Caco-2 (cell line): ENCODE results near the gene ZBTB16. TPM values are rescaled to one million over a fixed set of nuclear protein-coding genes. Genes with fewer than 3 reads are reported as not detected.

Experiments used
- BruUV-seq: library from RNA; stranded (reverse); fragments of 400-500 nt; replicated peaks from 2 replicates; lab custom pipeline; 2021; lab: Mats Ljungman, UMichigan
- CTCF ChIA-PET: fragments of 300-600 bp; sonication (Branson Sonifier 250); formaldehyde crosslinking; loops from one replicate; lab custom pipeline; 2022; ENCODE audit warnings: antibody characterized with exemption; lab: Charles Lee
- POLR2A ChIA-PET: fragments of 300-600 bp; sonication (Branson Sonifier 250); formaldehyde crosslinking; loops from one replicate; lab custom pipeline; 2022; ENCODE audit warnings: antibody characterized with exemption; lab: Charles Lee
- DNase-seq, 2 experiments: peaks; one replicate each; pipeline versions ENCODE4 v3.0.0 to v3.0.0-alpha.2; 2020 to 2022
- H3K27me3 ChIP-seq: replicated peaks from 2 replicates; pipeline ENCODE4 v1.6.0; 2011; ENCODE audit warnings: low read length; ENCODE audit not compliant: control insufficient read depth, insufficient read depth
- H3K36me3 ChIP-seq: 2 replicates; pipeline ENCODE4 v1.5.1; 2011; ENCODE audit warnings: low read length; ENCODE audit not compliant: control insufficient read depth, insufficient read depth
- H3K4me1 ChIP-seq: fragments of 250-450 bp; sonication (Bioruptor Pico); 2 replicates; pipeline ENCODE4 v1.5.1; 2020; ENCODE audit warnings: mild to moderate bottlenecking
- H3K4me3 ChIP-seq: 2 replicates; pipeline ENCODE4 v1.5.1; 2011; ENCODE audit warnings: low read depth, mild to moderate bottlenecking, control low read depth, low read length
- H3K9me3 ChIP-seq: fragments of 250-450 bp; sonication (Bioruptor Pico); 2 replicates; pipeline ENCODE4 v1.5.1; 2020; ENCODE audit warnings: mild to moderate bottlenecking, moderate library complexity
- H3K27ac Mint-ChIP-seq: one replicate; pipeline ENCODE4 v1.8.0; 2022; ENCODE audit warnings: mixed read lengths; ENCODE audit not compliant: unreplicated experiment
- H3K27me3 Mint-ChIP-seq: one replicate; pipeline ENCODE4 v1.8.0; 2022; ENCODE audit warnings: mixed read lengths; ENCODE audit not compliant: insufficient read depth, unreplicated experiment
- H3K36me3 Mint-ChIP-seq: one replicate; pipeline ENCODE4 v1.8.0; 2022; ENCODE audit warnings: mild to moderate bottlenecking, mixed read lengths; ENCODE audit not compliant: insufficient read depth, unreplicated experiment
- H3K4me1 Mint-ChIP-seq: one replicate; pipeline ENCODE4 v1.8.0; 2022; ENCODE audit warnings: low read depth, mixed read lengths; ENCODE audit not compliant: unreplicated experiment
- H3K4me3 Mint-ChIP-seq: one replicate; pipeline ENCODE4 v1.8.0; 2022; ENCODE audit warnings: mild to moderate bottlenecking, moderate library complexity, mixed read lengths; ENCODE audit not compliant: unreplicated experiment
- H3K9me3 Mint-ChIP-seq: one replicate; pipeline ENCODE4 v1.8.0; 2022; ENCODE audit warnings: mixed read lengths; ENCODE audit not compliant: unreplicated experiment
- intact Hi-C: fragments of 100-400 bp; cut with micrococcal nuclease; formaldehyde crosslinking; loops from one replicate; pipeline ENCODE4 v1.10.0; 2022; ENCODE audit not compliant: unreplicated experiment
- total RNA-seq: library from RNA; stranded (reverse); gene quantifications from 2 replicates; pipeline ENCODE4 v1.2.3, GENCODE V29; 2022
- TF ChIP-seq, protein P1 (sequence below), 2 experiments: fragments of 200-600 bp in 1 of 2; IDR thresholded peaks; 1 replicate in 1 of 2; 2 replicates in 1 of 2; pipeline versions ENCODE4 v1.5.1 to v1.8.0; 2011 to 2022; ENCODE audit warnings: antibody characterized with exemption in 1 of 2, control low read depth in 1 of 2, inconsistent platforms in 1 of 2, low read depth in 1 of 2, low read length in 1 of 2, mild to moderate bottlenecking in 1 of 2, moderate library complexity in 1 of 2; ENCODE audit not compliant: insufficient read depth in 1 of 2, severe bottlenecking in 1 of 2, unreplicated experiment in 1 of 2

ZBTB16 gene
- total RNA-seq, 1 experiment from 2014 or later: 12.7 TPM

DNA sequence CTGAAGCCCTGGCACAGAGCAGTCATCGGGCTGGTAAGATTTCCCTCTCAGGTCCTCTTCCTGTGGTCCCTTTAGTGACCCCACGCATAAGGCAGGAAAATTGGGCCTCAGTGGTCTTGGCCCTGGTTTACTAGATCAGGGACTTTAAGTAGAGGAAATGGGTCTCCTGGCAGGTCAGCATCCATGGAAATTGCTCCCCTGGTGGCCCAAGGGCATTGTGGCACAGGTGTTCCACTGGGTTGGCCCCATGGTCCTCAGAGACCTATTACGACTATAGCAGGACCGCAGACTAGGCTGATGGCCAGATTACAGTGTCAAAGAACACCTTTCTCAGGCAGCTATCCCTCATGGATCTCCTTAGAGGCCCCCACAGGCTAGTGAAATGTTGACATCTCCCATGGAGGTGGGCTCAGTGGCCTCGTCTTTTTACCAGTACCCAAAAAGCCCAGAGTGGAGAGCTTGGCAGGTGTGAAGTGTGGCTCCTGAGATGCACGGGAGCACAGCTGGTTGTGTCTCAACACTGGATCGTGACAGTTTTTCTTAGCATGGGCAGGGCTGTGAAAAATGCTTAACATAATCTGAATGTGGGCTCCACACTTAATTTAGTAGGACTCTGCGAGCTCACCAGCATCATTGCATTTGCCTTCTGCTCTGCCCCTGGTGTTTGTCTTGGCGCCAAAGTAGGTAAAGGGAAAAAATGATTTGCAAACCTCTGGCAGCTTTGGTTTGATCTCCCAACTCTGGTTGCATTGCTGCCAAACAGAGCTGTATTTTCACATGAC, 74.2 kb downstream of the ZBTB16 start:
- Mint-ChIP-seq H3K27me3 (no peaks in the 10 kb centered on the region), H3K27ac (no peak overlapping the region), H3K9me3 (no peaks in the 10 kb centered on the region), H3K36me3 (no peaks in the 10 kb centered on the region), H3K4me3 (no peak overlapping the region), H3K4me1 (peaks cover 18% of the 10 kb centered on the region)
- H3K36me3 ChIP-seq: no peaks in the 10 kb centered on the region
- BruUV-seq: no TSS peak
- POLR2A ChIA-PET: no interaction called here
- CTCF ChIA-PET: interaction anchor here (1.1 to 1.6 kb wide), 2 partner anchors 17 to 128 kb away, joined by 5 read pairs; no protein-coding TSS in a partner anchor
- no peak overlapping the region for H3K4me3 ChIP-seq
- TF ChIP-seq, protein P1, sequence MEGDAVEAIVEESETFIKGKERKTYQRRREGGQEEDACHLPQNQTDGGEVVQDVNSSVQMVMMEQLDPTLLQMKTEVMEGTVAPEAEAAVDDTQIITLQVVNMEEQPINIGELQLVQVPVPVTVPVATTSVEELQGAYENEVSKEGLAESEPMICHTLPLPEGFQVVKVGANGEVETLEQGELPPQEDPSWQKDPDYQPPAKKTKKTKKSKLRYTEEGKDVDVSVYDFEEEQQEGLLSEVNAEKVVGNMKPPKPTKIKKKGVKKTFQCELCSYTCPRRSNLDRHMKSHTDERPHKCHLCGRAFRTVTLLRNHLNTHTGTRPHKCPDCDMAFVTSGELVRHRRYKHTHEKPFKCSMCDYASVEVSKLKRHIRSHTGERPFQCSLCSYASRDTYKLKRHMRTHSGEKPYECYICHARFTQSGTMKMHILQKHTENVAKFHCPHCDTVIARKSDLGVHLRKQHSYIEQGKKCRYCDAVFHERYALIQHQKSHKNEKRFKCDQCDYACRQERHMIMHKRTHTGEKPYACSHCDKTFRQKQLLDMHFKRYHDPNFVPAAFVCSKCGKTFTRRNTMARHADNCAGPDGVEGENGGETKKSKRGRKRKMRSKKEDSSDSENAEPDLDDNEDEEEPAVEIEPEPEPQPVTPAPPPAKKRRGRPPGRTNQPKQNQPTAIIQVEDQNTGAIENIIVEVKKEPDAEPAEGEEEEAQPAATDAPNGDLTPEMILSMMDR (IDR thresholded peaks at IDR 0.05; ENCODE audit: insufficient read depth in 1 of 2, low read depth in 1 of 2, low read length in 1 of 2, severe bottlenecking in 1 of 2, unreplicated experiment in 1 of 2): no peak
- intact Hi-C loops: loop anchor here (2.0 kb wide), 1 partner anchor 17 kb away; no protein-coding TSS in a partner anchor
- no peak for DNase-seq
- H3K9me3 ChIP-seq: no peaks in the 10 kb centered on the region
- H3K27me3 ChIP-seq: no peaks in the 10 kb centered on the region
- peaks cover 12% of the 10 kb centered on the region; the same call in 1 of the 2 replicates for H3K4me1 ChIP-seq

- CTCF ChIA-PET: interaction anchor here (0.6 to 1.6 kb wide), 5 partner anchors 19 to 156 kb away, joined by 3 to 5 read pairs (median 3); no protein-coding TSS in a partner anchor
- H3K27ac Mint-ChIP-seq: no peak overlapping the region
Measured at GRCh38 chr11:114134870-114135269, 75.4 kb downstream of the ZBTB16 start.

DNA sequence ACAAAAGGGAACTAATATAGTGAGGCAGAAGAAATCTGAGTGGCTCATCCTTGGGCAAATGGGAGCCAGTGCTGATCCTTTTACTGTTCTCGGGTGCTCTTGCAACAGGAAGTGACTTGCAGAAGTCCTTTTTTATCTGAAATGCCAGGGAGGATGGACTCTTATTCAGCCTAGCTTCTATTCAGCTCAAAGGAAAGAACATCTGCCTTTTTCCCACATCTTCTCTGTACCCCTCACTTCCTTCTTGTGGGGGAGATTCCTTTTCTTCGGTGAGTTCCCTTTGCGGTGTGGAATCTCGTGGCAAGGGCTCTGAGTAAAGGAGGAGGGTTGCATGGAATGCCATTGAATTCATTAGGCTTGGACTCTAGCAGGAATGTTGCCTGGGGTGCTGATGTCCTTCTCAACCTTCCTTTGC, 76.2 kb downstream of the ZBTB16 start:
- ChIA-PET POLR2A (no interaction called here), CTCF (interaction anchor here (0.7 to 1.0 kb wide), 3 partner anchors 20 to 157 kb away, joined by 3 read pairs; no protein-coding TSS in a partner anchor)
- Mint-ChIP-seq H3K9me3 (no peaks in the 10 kb centered on the region), H3K4me3 (no peak overlapping the region), H3K36me3 (peaks cover 6% of the 10 kb centered on the region), H3K4me1 (peaks cover 18% of the 10 kb centered on the region), H3K27me3 (no peaks in the 10 kb centered on the region), H3K27ac (no peak overlapping the region)
- DNase-seq: no peak
- TF ChIP-seq, protein P1 (IDR thresholded peaks at IDR 0.05; ENCODE audit: insufficient read depth in 1 of 2, low read depth in 1 of 2, low read length in 1 of 2, severe bottlenecking in 1 of 2, unreplicated experiment in 1 of 2): no peak
- no TSS peak for BruUV-seq
- Histone ChIP-seq H3K27me3 (no peaks in the 10 kb centered on the region), H3K4me1 (peaks cover 12% of the 10 kb centered on the region; the same call in 1 of the 2 replicates), H3K36me3 (no peaks in the 10 kb centered on the region), H3K4me3 (no peak overlapping the region), H3K9me3 (no peaks in the 10 kb centered on the region)
- intact Hi-C loops: loop anchor here (2.0 kb wide), 1 partner anchor 19 kb away; no protein-coding TSS in a partner anchor

More at GRCh38 chr11:114134870-114135269, 75.4 kb downstream of the ZBTB16 start:
- no peaks in the 10 kb centered on the region for H3K27me3 Mint-ChIP-seq
- intact Hi-C loops: loop anchor here (2.0 kb wide), 1 partner anchor 18 kb away; no protein-coding TSS in a partner anchor
- no peaks in the 10 kb centered on the region for H3K27me3 ChIP-seq
- POLR2A ChIA-PET: interaction anchor here (0.6 kb wide), 1 partner anchor 9 kb away, joined by 5 read pairs; no protein-coding TSS in a partner anchor
- BruUV-seq: no TSS peak
- no peak overlapping the region for H3K4me3 Mint-ChIP-seq
- no peaks in the 10 kb centered on the region for H3K9me3 Mint-ChIP-seq
- no peak overlapping the region for H3K4me3 ChIP-seq
- peaks cover under 1% of the 10 kb centered on the region for H3K36me3 Mint-ChIP-seq
- H3K4me1 ChIP-seq: peaks cover 12% of the 10 kb centered on the region; the same call in 1 of the 2 replicates
- peak; percentile 28 to 50 for DNase-seq
- TF ChIP-seq, protein P1 (IDR thresholded peaks at IDR 0.05; ENCODE audit: insufficient read depth in 1 of 2, low read depth in 1 of 2, low read length in 1 of 2, severe bottlenecking in 1 of 2, unreplicated experiment in 1 of 2): no peak
- no peaks in the 10 kb centered on the region for H3K9me3 ChIP-seq
- peaks cover 18% of the 10 kb centered on the region for H3K4me1 Mint-ChIP-seq
- no peaks in the 10 kb centered on the region for H3K36me3 ChIP-seq
